ENCODE results near the gene POTEH.
"Not testable (repeated sequence)": the region's sequence is repeated elsewhere in the genome, so short reads cannot be mapped to it uniquely, and the experiment has no call there.

POTEH gene

DNA sequence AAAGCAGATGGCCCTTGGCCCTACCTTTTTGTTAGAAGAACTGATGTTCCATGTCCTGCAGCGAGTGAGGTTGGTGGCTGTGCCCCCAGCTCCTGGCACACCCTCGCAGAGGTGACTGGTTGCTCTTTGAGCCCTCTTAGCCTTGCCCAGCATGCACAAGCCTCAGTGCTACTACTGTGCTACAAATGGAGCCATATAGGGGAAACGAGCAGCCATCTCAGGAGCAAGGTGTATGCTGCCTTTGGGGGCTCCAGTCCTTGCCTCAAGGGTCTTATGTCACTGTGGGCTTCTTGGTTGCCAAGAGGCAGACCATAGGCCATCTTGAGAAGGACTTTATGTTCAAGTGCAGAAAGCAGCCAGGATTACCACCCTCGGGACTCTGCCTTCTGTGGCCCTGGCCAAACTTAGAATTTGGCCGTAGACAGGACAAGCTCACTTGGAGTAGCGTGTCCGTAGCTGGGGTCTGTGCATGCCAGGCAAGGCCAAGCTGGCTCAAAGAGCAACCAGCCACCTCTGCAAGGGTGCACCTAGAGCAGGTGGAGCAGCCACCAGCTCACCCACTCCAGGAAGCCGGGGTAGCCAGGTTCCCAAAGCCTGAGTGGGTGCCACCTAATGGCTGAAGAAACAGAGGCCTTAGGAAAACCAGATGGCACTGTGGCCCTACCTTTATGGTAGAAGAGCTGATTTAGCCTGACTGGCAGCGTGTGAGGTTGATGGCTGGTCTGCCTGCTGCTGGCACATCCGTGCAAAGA, 48.5 kb downstream of the POTEH start:
- DNase-seq = not testable (repeated sequence)

DNA sequence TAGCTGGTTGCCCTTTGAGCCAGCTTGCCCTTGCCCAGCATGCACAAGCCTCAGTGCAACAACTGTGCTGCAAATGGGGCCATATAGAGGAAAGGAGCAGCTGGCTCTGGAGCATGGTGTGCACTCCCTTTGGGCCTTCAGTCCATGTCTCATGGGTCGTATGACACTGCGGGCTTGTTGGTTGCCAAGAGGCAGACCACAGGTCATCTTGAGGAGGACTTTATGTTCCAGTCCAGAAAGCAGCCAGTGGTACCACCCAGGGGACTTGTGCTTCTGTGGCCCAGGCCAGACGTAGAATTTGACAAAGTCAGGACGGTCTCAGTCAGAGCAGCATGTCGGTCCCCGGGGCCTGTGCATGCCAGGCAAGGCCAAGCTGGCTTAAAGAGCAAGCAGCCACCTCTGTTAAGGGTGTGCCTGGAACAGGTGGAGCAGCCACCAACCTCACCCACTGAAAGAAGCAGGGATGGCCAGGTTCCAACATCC, 49.1 kb downstream of the POTEH start:
- not testable (repeated sequence) for DNase-seq

DNA sequence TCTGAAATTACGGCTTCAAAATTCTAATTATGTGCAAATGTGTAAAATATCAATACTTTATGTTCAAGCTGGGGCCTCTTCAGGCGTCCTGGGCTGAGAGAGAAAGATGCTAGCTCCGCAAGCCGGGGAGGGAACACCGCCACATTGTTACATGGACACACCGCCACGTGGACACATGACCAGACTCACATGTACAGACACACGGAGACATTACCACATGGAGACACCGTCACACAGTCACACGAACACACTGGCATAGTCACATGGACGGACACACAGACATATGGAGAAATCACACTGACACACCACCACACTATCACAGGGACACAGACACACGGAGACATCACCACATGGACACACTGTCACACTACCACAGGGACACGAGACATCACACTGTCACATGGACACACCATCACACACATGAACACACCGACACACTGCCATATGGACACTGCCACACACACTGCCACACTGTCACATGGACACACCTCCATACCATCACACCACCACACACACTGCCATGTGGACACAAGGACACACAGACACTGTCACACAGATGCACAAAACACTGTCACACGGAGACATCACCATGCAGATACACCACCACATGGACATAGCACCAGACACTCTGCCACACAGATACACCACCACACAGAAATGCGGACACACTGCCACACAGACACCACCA, 58.0 kb downstream of the POTEH start:
- not testable (repeated sequence) for DNase-seq

DNA sequence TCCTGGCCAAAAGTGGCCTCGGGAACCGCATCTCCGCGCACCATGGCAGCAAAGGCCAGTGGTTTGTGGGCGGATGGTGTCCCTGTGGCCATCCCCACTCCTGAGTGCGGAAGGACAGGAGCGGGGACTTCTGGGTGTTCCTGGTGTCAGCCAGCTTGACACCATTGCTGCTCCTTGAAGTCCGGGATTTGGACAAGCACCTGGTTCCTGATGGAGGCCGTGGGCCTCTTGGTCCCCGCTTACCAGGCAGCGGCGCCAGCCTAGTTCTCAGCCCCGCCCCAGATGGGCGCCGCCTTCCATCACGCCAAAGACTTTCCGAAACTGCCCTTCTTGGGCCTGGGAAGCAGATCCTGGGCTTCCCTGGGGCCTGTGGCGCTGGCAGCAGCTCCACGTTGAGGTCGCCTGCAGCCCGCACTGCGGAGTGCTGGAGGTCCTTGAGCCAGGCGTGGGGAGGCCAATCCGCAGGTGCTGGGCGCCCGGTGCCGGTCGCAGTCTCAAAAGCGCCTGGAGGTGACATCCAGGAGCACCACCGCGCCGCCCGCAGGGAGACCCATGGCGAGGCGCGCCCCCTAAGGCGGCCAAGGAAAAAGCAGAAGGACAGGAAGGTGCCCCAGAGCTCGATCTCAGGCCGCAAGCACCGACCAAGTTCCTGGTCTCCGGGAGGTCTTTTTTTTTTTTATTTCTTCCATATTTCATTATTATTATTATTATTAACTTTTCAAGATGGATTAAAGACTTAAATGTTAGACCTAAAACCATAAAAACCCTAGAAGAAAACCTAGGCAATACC, 59.5 kb downstream of the POTEH start:
- not testable (repeated sequence) for DNase-seq

DNA sequence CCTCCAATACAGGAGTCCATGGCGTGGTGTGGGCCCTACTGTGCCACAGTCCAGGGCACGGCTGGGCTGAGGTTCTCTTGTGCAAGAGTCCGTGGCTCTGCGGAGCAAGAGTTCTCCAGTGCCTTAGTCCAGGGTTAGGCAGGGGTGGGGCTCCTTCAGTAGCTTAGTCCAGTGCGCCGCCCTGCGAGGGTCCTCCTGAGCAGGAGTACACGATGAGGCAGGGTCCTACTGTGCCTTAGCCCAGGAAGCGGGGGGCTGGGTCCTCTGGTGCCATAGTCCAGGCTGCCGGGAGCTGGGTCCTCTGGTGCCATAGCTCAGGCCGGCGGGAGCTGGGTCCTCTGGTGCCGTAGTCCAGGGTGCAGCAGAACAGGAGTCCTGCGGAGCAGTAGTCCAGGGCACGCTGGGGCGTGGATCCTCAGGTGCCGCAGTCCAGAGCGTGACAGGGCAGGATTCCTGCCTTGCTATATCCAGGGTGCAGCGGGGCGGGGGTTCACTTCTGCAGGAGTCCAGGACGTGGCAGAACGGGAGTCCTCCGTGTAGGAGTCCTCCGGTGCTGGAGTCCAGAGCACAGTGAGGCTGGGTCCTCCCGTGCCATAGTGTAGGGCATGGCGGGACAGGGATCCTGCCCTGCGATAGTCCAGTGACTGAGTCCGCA, 69.7 kb downstream of the POTEH start:
- not testable (repeated sequence) for DNase-seq

DNA sequence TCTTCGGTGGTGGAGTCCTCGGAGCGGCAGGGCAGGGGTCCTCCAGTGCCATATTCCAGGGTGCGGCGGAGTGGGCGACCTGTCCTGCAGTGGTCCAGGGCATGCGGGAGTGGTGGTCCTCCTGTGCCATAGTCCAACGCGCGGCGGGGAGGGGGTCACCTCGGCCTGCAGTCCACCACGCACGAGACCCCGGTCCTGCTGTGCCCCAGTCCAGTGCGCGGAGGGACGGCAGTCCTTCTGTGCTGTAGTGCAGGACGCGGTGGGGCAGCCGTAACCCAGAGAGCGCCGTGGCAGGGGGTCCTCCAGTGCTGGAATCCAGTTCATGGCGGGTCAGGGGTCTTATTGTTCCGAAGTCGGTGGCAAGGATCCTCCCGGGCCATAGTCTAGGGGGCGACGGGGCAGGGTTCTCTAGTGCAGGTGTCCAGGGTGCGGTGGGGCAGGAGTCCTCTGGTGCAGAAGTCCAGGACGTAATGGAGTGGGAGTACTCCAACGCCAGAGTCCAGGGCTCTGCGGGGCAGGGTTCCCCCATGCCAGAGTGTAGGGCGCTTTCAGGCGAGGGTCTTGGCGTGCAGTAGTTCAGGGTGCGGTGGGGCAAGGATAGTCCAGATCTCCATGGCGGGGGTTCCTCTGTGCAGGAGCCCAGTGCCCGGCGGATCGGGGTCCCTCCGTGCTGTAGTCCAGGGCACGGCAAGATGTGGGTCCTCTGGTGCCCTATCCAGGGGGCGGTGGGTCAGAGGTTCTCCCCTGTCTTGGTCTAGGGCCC, 70.7 kb downstream of the POTEH start:
- not testable (repeated sequence) for DNase-seq

DNA sequence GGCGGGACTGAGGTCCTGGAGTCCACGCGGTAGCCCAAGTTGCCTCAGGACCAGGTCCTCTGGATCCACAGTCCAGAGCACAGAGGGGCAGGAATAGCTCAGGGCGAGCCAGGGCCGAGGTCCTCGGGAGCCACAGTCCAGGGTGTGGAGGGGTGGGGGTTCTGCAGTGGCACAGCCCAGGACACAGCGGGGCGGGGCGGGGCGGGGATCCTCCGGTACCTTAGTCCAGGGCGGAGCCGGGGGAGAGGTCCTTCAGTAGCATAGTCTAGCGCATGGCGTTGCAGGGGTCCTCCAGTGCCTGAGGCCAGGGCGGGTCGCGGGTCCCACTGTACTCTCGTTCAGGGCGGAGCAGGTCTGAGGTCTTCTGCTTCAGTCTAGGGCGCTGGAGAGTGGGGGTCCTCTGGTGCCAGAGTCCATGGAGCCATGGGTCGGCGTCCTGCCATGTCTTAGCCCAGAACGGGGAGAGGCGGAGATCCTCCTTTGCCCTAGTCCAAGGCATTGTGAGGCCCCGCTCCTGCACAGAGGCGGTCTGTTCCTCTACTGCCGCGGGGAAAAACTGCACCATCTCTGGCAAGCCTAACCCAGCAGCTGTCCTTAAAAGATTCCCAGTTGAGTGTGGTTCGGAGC, 71.4 kb downstream of the POTEH start:
- not testable (repeated sequence) for DNase-seq

DNA sequence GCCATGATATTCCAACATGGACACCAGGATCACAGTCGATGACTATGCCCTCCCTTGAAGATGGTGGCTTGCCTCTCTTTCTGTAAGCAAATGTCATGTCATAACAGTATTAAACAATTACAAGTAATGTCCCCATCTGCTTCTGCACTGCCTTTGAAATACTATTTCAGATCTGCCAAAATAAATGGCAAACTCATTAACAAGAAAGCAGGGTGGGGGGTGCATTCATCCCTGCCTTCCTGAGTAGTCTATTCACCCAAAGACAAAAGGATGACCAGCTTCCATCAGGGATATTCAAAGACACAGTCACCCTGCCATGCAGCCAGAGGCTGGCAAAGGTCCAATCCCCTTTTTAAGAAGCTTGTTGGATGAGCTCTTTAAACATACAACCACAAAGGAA, 73.7 kb downstream of the POTEH start:
- DNase-seq = not testable (repeated sequence)

Measured in CD4-positive, alpha-beta T cell treated with Interleukin-4 for 4 hours (primary cell).